Upper lobe of right lung (tissue), 1 donor: ENCODE measurements around the gene DPEP1. TPM values are rescaled to one million over a fixed set of nuclear protein-coding genes. Genes with fewer than 3 reads are reported as not detected.

Experiments
- ATAC-seq: fragments of 200-7000 bp; cut with Tn5 transposase; one replicate; pipeline ENCODE4 v1.9.1; 2020; ENCODE audit warnings: mild to moderate bottlenecking, moderate library complexity
- DNase-seq: peaks from one replicate; pipeline ENCODE4 v3.0.0-alpha.2; 2020
- H3K27ac ChIP-seq: fragments of 200-600 bp; one replicate; pipeline ENCODE4 v1.8.0; 2022
- H3K27me3 ChIP-seq: fragments of 200-600 bp; one replicate; pipeline ENCODE4 v1.8.0; 2022; ENCODE audit warnings: mild to moderate bottlenecking
- H3K36me3 ChIP-seq: fragments of 200-600 bp; one replicate; pipeline ENCODE4 v1.8.0; 2022
- H3K4me1 ChIP-seq: fragments of 200-600 bp; one replicate; pipeline ENCODE4 v1.8.0; 2022
- H3K4me3 ChIP-seq: fragments of 200-600 bp; one replicate; pipeline ENCODE4 v1.8.0; 2022; ENCODE audit warnings: mild to moderate bottlenecking
- H3K9me3 ChIP-seq: fragments of 200-600 bp; one replicate; pipeline ENCODE4 v1.8.0; 2022
- intact Hi-C: fragments of 100-400 bp; cut with DNase I; formaldehyde crosslinking; loops from one replicate; pipeline ENCODE4 v1.11.0; 2022
- total RNA-seq: library from RNA; stranded (reverse); fragmentation: NEBNext Ultra II Directional; extraction: Animal tissue kit (Norgen Biotek cat#: 25700); gene quantifications from one replicate; pipeline ENCODE4 v1.2.1, GENCODE V29; 2021
- TF ChIP-seq, protein P1 (sequence below): fragments of 200-600 bp; IDR thresholded peaks from one replicate; pipeline ENCODE4 v1.8.0; 2022; ENCODE audit warnings: antibody characterized with exemption
- donor health status: DM: no; HTN: yes; CAD: no; lungs with severe emphysema.

The DPEP1 gene
- total RNA-seq, 1 donor from 2014 or later, result 3.0 TPM

DNA sequence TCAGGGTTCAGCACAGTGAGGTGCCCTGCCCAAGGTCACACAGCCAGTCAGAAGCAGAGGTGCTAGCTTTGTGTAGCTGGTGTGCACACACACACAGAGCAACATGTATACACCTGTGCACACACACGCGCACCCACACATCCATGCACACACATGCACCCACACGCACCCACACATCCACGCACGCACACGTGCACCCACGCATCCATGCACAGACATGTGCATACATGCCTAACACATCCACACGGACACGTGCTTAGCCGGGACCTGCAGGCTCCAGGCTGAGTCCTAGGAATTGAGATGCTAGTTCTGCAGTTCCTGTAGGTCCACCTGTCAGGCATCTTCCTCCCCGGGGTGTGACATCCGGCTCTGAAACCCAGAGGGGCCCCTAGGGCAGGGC is 13.0 kb upstream of the DPEP1 start:
- no peaks in the 10 kb centered on the region for H3K36me3 ChIP-seq
- peaks cover 9% of the 10 kb centered on the region for H3K4me1 ChIP-seq
- H3K27ac ChIP-seq, result no peak overlapping the region
- ATAC-seq, result no peak
- H3K4me3 ChIP-seq, result no peak overlapping the region
- TF ChIP-seq, protein P1, sequence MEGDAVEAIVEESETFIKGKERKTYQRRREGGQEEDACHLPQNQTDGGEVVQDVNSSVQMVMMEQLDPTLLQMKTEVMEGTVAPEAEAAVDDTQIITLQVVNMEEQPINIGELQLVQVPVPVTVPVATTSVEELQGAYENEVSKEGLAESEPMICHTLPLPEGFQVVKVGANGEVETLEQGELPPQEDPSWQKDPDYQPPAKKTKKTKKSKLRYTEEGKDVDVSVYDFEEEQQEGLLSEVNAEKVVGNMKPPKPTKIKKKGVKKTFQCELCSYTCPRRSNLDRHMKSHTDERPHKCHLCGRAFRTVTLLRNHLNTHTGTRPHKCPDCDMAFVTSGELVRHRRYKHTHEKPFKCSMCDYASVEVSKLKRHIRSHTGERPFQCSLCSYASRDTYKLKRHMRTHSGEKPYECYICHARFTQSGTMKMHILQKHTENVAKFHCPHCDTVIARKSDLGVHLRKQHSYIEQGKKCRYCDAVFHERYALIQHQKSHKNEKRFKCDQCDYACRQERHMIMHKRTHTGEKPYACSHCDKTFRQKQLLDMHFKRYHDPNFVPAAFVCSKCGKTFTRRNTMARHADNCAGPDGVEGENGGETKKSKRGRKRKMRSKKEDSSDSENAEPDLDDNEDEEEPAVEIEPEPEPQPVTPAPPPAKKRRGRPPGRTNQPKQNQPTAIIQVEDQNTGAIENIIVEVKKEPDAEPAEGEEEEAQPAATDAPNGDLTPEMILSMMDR, result no peak
- intact Hi-C loops, result no loop called here
- no peak for DNase-seq
- no peaks in the 10 kb centered on the region for H3K27me3 ChIP-seq
- H3K9me3 ChIP-seq, result no peaks in the 10 kb centered on the region

DNA sequence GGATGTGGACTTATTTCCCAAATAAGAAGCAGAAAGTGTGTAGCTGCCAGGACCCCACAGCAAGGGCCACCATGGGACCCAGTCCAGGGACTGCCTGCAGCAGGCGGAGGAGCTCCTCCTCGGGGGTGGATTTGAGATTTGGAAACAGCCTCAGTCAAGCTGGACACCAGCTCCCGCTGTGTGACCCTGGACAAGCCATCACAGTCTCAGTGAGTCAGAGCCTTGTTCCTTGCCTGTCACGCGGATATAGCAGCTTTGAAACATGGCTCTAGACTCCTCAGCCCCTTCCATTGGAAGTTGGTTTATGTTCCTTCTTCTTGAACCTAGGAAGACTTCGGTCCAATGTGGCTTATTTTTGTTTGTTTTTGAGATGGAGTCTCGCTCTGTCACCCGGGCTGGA is 12.5 kb upstream of the DPEP1 start:
- ATAC-seq, result no peak
- intact Hi-C loops, result no loop called here
- H3K4me3 ChIP-seq, result no peak overlapping the region

DNA sequence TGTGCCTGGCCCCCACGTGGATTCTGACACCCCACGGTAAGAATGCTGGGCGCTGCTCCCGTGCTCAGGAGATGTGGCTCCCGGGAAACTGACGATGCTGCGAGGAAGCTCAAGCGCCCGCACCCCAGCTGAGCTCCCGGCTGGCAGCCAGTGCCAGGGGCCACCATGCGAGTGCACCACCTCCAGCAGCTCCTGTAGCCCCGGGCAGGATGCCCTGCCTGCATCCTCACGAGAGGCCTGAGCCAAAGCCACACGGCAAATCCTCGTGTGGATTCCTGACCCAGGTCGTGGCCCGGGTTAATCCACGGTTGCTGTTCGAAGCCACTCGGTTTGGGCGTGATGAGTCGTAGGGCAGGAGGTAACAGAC is 11.6 kb upstream of the DPEP1 start:
- no peaks in the 10 kb centered on the region for H3K27me3 ChIP-seq
- DNase-seq, result no peak
- intact Hi-C loops, result no loop called here

More for the DNA sequence above, 12.5 kb upstream of the DPEP1 start:
- Histone ChIP-seq H3K27ac (no peak overlapping the region), H3K4me1 (peaks cover 9% of the 10 kb centered on the region), H3K36me3 (no peaks in the 10 kb centered on the region), H3K9me3 (no peaks in the 10 kb centered on the region), H3K27me3 (no peaks in the 10 kb centered on the region)
- TF ChIP-seq, protein P1, result no peak
- DNase-seq, result no peak

DNA sequence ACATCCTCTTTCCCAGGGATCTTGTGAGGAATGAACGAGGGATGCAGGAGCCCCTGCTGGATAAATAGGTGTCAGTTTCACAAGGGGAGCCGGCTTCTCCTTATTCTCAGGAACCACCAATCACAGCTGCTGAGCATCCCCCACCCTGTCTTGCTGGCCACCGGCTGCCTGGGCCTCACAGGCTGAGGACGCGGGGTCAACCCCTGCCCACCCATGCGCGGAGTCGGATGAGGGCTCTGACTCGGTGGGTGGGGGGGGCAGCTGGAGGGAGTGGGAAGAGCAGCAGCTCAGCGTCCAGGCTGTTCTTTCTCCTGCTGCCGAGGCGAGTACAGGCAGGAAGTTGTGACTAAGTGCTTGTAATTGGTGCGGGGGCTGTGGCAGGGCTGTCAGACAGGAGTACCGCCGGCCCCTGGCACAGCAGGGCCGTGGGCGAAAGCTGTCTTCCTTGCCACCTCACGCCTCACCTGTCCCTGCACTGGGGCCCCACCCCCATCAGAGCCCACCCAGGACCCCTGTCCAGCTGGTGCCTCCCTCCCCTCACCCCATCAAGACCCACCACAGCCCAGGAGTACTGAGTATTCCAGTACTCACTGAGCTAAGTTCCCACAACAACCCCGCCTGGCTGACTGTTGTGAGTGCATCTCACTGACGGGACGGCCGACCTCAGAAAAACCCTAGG is 11.0 kb upstream of the DPEP1 start:
- Histone ChIP-seq H3K9me3 (no peaks in the 10 kb centered on the region), H3K36me3 (no peaks in the 10 kb centered on the region), H3K27me3 (no peaks in the 10 kb centered on the region), H3K4me3 (no peak overlapping the region), H3K27ac (no peak overlapping the region), H3K4me1 (peaks cover 9% of the 10 kb centered on the region)
- TF ChIP-seq, protein P1, result no peak
- intact Hi-C loops, result no loop called here
- peak; percentile 63 for ATAC-seq
- no peak for DNase-seq

More for the DNA sequence above, 11.6 kb upstream of the DPEP1 start:
- Histone ChIP-seq H3K36me3 (no peaks in the 10 kb centered on the region), H3K4me3 (no peak overlapping the region), H3K27ac (no peak overlapping the region), H3K4me1 (peaks cover 9% of the 10 kb centered on the region), H3K9me3 (no peaks in the 10 kb centered on the region)
- no peak for ATAC-seq
- TF ChIP-seq, protein P1, result no peak

DNA sequence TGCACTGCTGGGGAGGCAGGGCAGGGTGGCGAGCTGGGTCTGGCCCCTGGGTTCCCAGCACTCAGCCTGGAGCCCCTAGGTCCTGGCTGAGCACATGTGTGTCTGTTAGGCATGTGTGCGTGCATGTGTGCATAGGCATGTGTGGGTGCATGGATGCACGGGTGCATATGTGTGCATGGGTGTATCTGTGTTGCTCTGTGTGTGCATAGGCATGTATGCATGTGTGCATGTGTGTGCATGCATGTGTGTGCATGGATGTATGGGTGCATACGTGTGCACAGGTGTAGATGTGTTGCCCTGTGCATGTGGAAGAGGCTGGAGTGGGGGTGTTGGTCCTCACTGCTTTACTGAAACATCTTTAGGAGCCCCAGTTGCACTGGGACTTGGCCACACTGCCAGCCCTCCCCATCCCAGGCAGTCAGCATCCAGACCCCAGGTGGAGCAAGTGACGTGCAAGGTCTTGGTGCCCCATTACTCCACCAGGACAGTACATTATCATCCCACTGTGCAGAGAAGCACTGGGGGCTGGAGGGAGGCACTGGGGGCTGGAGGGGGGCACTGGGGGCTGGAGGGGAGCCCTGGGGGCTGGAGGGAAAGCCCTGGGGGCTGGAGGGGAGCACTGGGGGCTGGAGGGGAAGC is 10.4 kb upstream of the DPEP1 start:
- DNase-seq (no peak), ATAC-seq (no peak)
- Histone ChIP-seq H3K27ac (no peak overlapping the region), H3K36me3 (no peaks in the 10 kb centered on the region), H3K27me3 (no peaks in the 10 kb centered on the region), H3K4me3 (no peak overlapping the region), H3K4me1 (peaks cover 9% of the 10 kb centered on the region), H3K9me3 (no peaks in the 10 kb centered on the region)
- intact Hi-C loops, result no loop called here
- TF ChIP-seq, protein P1, result no peak
